GM23248 (cell line): ENCODE data around the gene TUBG1. TPM values are rescaled to one million over a fixed set of nuclear protein-coding genes. Genes with fewer than 3 reads are reported as not detected.
"Not testable (repeated sequence)": the region's sequence is repeated elsewhere in the genome, so short reads cannot be mapped to it uniquely, and the experiment has no call there.

Experiments
- DNase-seq: peaks from one replicate; pipeline ENCODE4 v3.0.0-alpha.2; 2015
- H2AFZ ChIP-seq: fragments of 200-600 bp; sonication (generic); 2 replicates; pipeline ENCODE4 v1.6.1; 2016; ENCODE audit warnings: antibody characterized with exemption
- H3F3A ChIP-seq: fragments of 200-600 bp; sonication (generic); 2 replicates; pipeline ENCODE4 v1.6.1; 2016; ENCODE audit warnings: mild to moderate bottlenecking, antibody characterized with exemption, mixed run types; ENCODE audit not compliant: insufficient read depth
- H3K27ac ChIP-seq: fragments of 200-600 bp; sonication (generic); 2 replicates; pipeline ENCODE4 v1.5.1; 2016; ENCODE audit warnings: mild to moderate bottlenecking
- H3K27me3 ChIP-seq: fragments of 200-600 bp; sonication (generic); replicated peaks from 2 replicates; pipeline ENCODE4 v1.6.1; 2016; ENCODE audit warnings: mild to moderate bottlenecking; ENCODE audit not compliant: insufficient read depth
- H3K36me3 ChIP-seq: fragments of 200-600 bp; sonication (generic); 2 replicates; pipeline ENCODE4 v1.6.1; 2016; ENCODE audit warnings: low read depth, mild to moderate bottlenecking
- H3K4me1 ChIP-seq: fragments of 200-600 bp; sonication (generic); 2 replicates; pipeline ENCODE4 v1.6.1; 2016; ENCODE audit warnings: mild to moderate bottlenecking; ENCODE audit not compliant: insufficient read depth
- H3K4me2 ChIP-seq: fragments of 200-600 bp; sonication (generic); one replicate; pipeline ENCODE4 v1.6.1; 2016; ENCODE audit warnings: mild to moderate bottlenecking; ENCODE audit not compliant: unreplicated experiment
- H3K4me3 ChIP-seq: fragments of 200-600 bp; sonication (generic); 2 replicates; pipeline ENCODE4 v1.5.1; 2016; ENCODE audit warnings: mild to moderate bottlenecking
- H3K79me2 ChIP-seq: fragments of 200-600 bp; sonication (generic); 2 replicates; pipeline ENCODE4 v1.6.1; 2016; ENCODE audit warnings: mild to moderate bottlenecking; ENCODE audit not compliant: insufficient read depth
- H3K9ac ChIP-seq: fragments of 200-600 bp; sonication (generic); 2 replicates; pipeline ENCODE4 v1.6.1; 2016; ENCODE audit warnings: mild to moderate bottlenecking
- H3K9me2 ChIP-seq: fragments of 200-600 bp; sonication (generic); 2 replicates; pipeline ENCODE4 v1.6.1; 2016; ENCODE audit warnings: mixed run types, mild to moderate bottlenecking, moderate library complexity; ENCODE audit not compliant: insufficient read depth
- H3K9me3 ChIP-seq: fragments of 200-600 bp; sonication (generic); one replicate; pipeline ENCODE4 v1.6.1; 2017; ENCODE audit warnings: low read depth
- H4K20me1 ChIP-seq: fragments of 200-600 bp; sonication (generic); 2 replicates; pipeline ENCODE4 v1.6.0; 2016; ENCODE audit not compliant: insufficient read depth
- EZH2 ChIP-seq: fragments of 200-600 bp; sonication (generic); IDR thresholded peaks from 2 replicates; pipeline ENCODE4 v1.6.1; 2018; ENCODE audit warnings: antibody characterized with exemption, mild to moderate bottlenecking; ENCODE audit not compliant: insufficient read depth, poor library complexity, severe bottlenecking
- EZH2phosphoT487 ChIP-seq: fragments of 200-600 bp; sonication (generic); IDR thresholded peaks from 2 replicates; pipeline ENCODE4 v1.6.1; 2018; ENCODE audit warnings: antibody characterized with exemption, moderate library complexity, mild to moderate bottlenecking, low read depth; ENCODE audit not compliant: insufficient read depth
- WGBS, 2 experiments: methylation state at CpG; one replicate each; pipeline ENCODE4 v1.1.6; 2015 to 2017; ENCODE audit warnings: low lambda C conversion rate in 2 of 2, low coverage in 1 of 2; ENCODE audit errors: missing lambda C conversion rate in 2 of 2; 5-methylcytosine and 5-hydroxymethylcytosine counted together
- in situ Hi-C: fragments of 300-500 bp; cut with MboI; formaldehyde crosslinking; loops from 2 replicates; pipeline ENCODE4 v1.15.0; 2020
- polyA plus RNA-seq: library from polyadenylated mRNA; unstranded; fragments of >200 nt; fragmentation: Nextera tagmentation; extraction: Ambion mirVana; gene quantifications from 2 replicates; pipeline ENCODE4 v1.2.1, GENCODE V29; 2016
- total RNA-seq: library from RNA; depleted of rRNA; stranded (reverse); fragments of >200 nt; shearing (Covaris generic); gene quantifications from 2 replicates; pipeline ENCODE4 v1.2.3, GENCODE V29; 2014

Gene TUBG1
- total and polyA plus RNA-seq, 2 experiments from 2014 or later: 53.0 to 95.3 TPM

DNA sequence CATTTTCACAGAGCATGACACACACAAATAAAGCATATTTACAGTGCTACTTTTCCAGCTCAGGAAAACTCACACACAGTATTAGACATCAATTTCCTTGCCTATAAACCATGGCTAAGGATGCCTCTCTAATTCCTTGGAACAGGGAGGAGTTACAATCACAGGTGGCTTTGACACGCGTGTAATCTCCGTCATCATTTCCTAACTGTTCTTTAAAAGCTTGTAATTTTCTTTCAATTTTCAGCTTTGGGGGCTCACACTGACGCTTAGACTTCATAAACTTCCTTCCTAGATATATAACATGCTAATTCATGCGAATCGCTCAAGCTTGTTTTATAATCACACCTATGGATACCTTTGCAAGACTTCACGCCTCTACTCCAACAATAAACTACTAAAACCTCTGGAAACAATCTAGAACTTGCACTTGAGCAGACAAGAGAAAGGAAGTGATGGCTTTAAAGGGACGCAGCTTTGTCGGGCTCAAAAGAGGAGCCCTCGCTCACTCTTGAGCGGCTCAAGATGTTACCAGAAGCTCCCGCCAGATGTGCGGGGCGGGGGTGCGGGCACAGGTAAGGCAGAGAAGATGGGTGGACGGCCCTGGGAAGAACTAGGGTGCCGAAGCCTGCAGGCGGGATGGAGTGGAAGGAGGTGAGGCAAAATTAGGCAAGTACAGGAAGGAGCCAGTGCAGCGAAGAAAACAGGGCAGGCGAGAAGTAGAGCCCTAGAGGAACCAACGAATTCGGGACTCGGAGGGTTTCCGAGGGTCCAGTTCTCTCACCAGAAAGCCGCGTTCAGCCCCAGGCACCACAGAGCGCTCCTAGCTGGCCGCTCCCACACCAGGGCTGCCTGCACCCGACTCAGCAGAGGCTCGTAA lies 940 bp upstream of the TUBG1 start:
- Histone ChIP-seq H2AFZ (peak overlapping the region; percentile 75), H3K4me3 (peak overlapping the region; percentile 99), H3K27ac (peak overlapping the region; percentile 73), H3K9ac (peak overlapping the region; percentile 91), H3K27me3 (no peaks in the 10 kb centered on the region), H3K79me2 (peaks cover 65% of the 10 kb centered on the region), H4K20me1 (no peaks in the 10 kb centered on the region), H3K36me3 (peaks cover 4% of the 10 kb centered on the region; the same call in 1 of the 2 replicates), H3K4me1 (peaks cover 12% of the 10 kb centered on the region), H3F3A (0 out of 2 replicates have a peak, but pooled peaks cover 4% of the 10 kb centered on the region), H3K4me2 (peak overlapping the region; percentile 99), H3K9me3 (no peaks in the 10 kb centered on the region), H3K9me2 (no peaks in the 10 kb centered on the region)
- in situ Hi-C loops: no loop called here
- TF ChIP-seq EZH2phosphoT487 (no peak), EZH2 (no peak)
- WGBS, 2 experiments: 1 to 2% methylated on average over 30 of the region's 30 CpGs
- peak; percentile 45 for DNase-seq

DNA sequence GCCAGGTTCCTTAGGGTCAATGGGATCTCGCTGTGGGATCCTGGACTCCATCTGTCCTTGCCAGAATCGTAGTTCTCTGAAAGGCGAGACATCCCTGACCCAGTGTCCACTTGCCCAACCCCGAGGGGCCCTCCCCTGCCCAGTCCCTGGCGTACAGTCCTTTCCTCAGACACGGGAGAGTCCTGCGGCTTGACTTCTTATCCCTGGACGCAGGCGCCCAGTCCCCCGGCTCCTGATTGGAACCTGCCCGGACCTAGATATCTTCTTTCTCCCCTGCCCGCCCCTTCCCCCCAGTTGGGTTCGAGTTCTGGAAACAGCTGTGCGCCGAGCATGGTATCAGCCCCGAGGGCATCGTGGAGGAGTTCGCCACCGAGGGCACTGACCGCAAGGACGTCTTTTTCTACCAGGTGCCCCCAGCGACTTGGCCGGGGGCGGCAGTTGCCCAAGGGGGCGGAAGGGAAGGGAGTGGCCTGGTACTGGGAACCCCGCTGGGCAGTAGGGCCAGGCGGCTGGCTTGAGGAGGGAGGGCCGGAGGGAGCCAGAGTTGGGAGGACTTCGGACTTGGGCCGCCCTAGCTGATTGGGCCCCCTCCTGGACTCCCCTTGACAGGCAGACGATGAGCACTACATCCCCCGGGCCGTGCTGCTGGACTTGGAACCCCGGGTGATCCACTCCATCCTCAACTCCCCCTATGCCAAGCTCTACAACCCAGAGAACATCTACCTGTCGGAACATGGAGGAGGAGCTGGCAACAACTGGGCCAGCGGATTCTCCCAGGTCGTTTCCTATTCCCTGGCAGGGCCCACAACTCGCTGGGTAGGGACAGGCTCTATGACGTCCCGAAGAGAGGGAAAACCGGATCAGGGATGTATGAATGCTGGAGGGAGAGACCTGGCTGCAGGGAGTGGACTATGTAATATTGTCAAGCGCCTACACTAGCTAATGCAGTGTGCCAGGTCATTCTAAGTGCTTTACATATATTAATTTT lies 625 bp downstream of the TUBG1 start:
- H3F3A ChIP-seq, H3K27me3 ChIP-seq, H3K9me2 ChIP-seq, H3K36me3 ChIP-seq, in situ Hi-C loops, H4K20me1 ChIP-seq, H3K9me3 ChIP-seq: not testable (repeated sequence)
- H3K9ac ChIP-seq: peak overlapping the region; percentile 92
- WGBS, 2 experiments: 8 to 9% methylated on average over 32 to 37 of the region's 42 CpGs
- peak overlapping the region; percentile 99 for H3K4me3 ChIP-seq
- peak overlapping the region; percentile 89 for H3K27ac ChIP-seq
- peaks cover 12% of the 10 kb centered on the region for H3K4me1 ChIP-seq
- H3K79me2 ChIP-seq: peaks cover 49% of the 10 kb centered on the region
- peak overlapping the region; percentile 92 for H2AFZ ChIP-seq
- DNase-seq: peak; percentile 9
- peak overlapping the region; percentile 86 for H3K4me2 ChIP-seq

DNA sequence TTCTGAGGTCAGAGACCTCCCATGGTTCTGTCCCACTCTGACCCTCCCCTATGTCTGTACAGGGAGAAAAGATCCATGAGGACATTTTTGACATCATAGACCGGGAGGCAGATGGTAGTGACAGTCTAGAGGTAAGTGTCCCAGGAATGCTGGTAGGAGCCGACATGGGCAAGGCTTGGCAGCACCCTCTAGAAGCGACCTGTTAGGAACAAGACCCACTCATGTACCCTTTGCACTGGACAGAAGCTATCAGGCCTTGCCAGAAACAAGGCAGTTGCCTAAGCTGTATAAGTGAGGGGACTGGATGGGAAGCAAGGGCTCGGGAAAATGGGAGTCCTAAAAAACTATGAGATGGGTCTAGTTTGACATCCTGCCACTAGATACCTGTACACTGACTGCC lies 2.5 kb downstream of the TUBG1 start:
- Histone ChIP-seq H2AFZ (no peak overlapping the region), H3K79me2 (peaks cover 30% of the 10 kb centered on the region), H3K4me1 (peaks cover 11% of the 10 kb centered on the region), H3K9ac (no peak overlapping the region), H3K9me3 (no peaks in the 10 kb centered on the region), H3K4me3 (no peak overlapping the region), H3K4me2 (no peak overlapping the region), H3F3A (no peaks in the 10 kb centered on the region), H3K27ac (no peak overlapping the region), H3K27me3 (no peaks in the 10 kb centered on the region), H3K36me3 (peaks cover 14% of the 10 kb centered on the region), H3K9me2 (no peaks in the 10 kb centered on the region), H4K20me1 (no peaks in the 10 kb centered on the region)
- 85 to 91% methylated on average over 4 of the region's 4 CpGs for WGBS, 2 experiments
- in situ Hi-C loops: no loop called here
- TF ChIP-seq EZH2 (no peak), EZH2phosphoT487 (no peak)
- no peak for DNase-seq

DNA sequence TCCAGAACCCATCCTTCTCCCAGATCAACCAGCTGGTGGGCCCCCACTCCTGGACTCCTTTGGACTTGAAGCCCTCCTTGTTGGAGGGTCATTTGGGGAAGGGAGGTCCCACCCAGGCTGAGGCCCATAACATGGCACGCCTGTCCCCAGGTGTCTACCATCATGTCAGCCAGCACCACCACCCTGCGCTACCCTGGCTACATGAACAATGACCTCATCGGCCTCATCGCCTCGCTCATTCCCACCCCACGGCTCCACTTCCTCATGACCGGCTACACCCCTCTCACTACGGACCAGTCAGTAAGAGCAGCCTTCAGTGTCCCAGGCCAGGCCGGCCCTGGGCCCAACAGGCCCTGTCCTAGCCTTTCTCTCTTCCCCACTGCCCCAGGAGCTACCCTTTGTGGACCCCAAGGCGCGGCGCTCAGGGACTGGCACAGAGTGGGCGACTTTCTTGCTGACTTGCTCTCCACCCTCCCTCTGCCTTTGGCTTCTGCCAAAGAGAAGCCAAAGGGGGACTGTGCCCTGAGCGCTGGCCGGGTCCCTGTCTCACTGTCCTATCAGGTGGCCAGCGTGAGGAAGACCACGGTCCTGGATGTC lies 4.3 kb downstream of the TUBG1 start:
- Histone ChIP-seq H3K36me3 (peaks cover 14% of the 10 kb centered on the region), H3K9me2 (no peaks in the 10 kb centered on the region), H3K4me1 (no peaks in the 10 kb centered on the region; the same call in 1 of the 2 replicates), H4K20me1 (no peaks in the 10 kb centered on the region), H3K27me3 (no peaks in the 10 kb centered on the region), H3K27ac (no peak overlapping the region), H2AFZ (no peak overlapping the region), H3K4me3 (no peak overlapping the region), H3K9me3 (no peaks in the 10 kb centered on the region), H3F3A (no peaks in the 10 kb centered on the region), H3K9ac (no peak overlapping the region), H3K4me2 (no peak overlapping the region), H3K79me2 (peaks cover 12% of the 10 kb centered on the region)
- TF ChIP-seq EZH2phosphoT487 (no peak), EZH2 (no peak)
- DNase-seq: no peak
- WGBS, 2 experiments: 94 to 97% methylated on average over 17 of the region's 17 CpGs
- in situ Hi-C loops: no loop called here
